Measurements from ENCODE around the gene GIT1.

DNA sequence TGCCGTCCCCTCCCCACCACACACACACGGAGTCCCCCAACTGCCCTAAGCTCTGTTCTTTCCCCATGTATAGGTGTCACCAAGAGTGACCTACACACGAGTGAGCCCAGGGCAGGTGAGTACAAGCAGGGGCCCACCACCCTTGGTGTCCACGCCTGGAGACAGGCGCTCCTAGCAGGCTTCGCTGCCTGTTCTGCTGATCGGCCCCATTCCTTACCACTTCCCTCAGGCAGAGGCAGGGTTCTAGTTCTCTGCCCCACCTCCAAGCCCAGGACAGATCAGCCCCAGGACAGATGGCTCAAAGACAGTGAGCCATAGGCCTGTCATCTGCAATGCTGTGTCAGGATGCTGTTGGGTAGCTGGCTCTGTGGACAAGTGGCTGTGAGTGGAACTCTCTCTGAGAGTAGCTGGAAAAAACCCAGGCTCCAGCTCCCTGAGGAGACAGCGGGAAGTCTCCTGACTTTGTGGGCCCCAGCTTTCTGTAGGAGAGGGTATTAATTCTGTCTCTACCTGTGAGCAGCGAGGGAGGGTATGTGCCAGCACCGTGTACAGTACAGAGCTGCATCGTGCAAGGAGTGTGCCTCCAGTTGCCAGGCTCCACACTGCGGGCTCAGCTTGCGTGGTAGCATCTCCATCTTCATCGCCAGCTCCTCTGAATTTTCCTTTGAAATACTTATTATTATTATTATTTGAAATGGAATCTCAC lies 20.1 kb downstream of the GIT1 start:
- TF ChIP-seq, protein P1, sequence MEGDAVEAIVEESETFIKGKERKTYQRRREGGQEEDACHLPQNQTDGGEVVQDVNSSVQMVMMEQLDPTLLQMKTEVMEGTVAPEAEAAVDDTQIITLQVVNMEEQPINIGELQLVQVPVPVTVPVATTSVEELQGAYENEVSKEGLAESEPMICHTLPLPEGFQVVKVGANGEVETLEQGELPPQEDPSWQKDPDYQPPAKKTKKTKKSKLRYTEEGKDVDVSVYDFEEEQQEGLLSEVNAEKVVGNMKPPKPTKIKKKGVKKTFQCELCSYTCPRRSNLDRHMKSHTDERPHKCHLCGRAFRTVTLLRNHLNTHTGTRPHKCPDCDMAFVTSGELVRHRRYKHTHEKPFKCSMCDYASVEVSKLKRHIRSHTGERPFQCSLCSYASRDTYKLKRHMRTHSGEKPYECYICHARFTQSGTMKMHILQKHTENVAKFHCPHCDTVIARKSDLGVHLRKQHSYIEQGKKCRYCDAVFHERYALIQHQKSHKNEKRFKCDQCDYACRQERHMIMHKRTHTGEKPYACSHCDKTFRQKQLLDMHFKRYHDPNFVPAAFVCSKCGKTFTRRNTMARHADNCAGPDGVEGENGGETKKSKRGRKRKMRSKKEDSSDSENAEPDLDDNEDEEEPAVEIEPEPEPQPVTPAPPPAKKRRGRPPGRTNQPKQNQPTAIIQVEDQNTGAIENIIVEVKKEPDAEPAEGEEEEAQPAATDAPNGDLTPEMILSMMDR (conservative IDR thresholded peaks at IDR 0.05; ENCODE audit: low read length): no peak
- TF ChIP-seq EZH2phosphoT487 (IDR thresholded peaks at IDR 0.05; ENCODE audit: borderline replicate concordance, low read depth, low read length): no peak
